GM19193 (cell line): ENCODE data around the gene GTPBP1.

Experiments
- POLR2A ChIP-seq: IDR thresholded peaks from 4 replicates; pipeline ENCODE4 v1.6.1; 2011; ENCODE audit not compliant: insufficient read depth, insufficient read length; ENCODE audit errors: extremely low read depth

The GTPBP1 gene

DNA sequence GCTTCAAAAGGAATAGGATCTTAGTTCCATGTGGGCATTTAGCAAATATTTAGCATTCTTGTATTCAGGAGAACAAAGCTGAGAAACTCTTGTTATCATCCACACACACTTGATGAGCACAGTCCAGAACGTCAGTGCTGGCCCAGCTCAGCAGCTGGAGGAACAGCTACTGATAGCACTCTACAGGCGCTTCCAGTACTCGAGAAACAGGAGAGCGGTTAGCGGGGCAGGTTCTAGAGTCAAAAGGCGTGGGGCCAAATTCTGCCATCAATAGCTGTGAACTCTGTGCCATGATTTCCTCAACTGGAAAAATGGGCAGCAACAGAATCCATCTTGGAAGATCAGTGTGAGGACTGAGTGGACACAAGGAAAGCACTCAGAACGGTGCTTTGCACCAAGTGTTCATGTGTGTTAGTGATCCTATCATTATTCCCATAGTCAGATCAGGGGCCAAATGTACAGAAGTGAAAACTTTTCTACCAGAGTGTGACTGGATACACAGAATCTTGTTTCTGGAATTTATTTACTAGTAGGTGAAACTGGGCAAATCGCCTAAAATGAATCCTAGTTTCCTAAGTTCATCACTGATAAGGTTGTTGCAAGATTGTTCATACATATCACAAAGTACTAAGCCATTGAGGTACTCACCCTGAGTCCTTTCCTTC lies 8.2 kb upstream of the GTPBP1 start:
- no peak for TF ChIP-seq POLR2A

DNA sequence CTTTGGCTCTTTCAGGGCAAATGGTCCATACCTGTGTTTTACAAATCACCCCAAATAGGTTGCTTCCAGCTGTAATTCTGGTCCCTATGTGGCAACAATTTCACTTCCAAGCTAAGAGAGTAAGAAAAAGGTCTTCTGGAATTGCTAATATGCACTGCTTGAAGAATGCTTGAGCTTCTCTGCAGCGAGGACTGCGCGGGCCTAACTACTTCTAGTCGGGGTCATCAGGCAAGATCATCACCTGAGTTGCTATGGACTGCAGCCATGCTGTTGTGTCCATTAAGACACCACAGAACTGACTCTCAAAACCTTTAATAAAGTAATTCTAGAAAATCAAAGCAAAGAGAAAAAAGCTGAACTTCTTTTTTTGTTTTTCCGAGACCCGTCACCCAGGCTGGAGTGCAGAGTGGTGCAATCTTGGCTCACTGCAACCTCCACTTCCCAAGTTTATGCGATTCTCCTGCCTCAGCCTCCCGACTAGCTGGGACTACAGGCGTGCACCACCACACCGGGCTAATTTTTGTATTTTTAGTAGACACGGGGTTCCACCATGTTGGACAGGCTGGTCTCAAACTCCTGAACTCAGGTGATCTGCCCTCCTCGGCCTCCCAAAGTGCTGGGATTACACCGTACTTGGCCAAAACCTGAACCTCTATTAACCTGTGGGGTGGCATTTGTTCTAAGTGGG lies 7.2 kb upstream of the GTPBP1 start:
- TF ChIP-seq POLR2A, result no peak

DNA sequence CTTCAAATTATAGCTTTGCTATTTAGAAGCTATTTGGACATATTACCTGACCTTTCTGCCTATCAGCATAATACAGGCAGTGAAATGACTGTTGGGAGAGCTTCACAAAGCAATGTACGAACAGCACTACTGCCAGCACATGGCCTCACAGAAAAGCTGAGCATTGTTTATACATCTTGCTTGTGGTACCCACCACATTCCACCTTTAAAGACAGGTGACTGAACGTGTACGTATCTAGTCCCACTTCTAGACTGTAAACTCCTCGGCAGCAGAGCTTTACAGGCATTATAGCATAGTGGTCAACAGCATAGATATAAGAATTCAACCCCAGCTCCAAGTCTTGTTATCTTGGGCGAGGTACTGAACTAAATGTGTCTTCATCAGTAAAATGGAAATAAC lies 6.6 kb upstream of the GTPBP1 start:
- no peak for TF ChIP-seq POLR2A

DNA sequence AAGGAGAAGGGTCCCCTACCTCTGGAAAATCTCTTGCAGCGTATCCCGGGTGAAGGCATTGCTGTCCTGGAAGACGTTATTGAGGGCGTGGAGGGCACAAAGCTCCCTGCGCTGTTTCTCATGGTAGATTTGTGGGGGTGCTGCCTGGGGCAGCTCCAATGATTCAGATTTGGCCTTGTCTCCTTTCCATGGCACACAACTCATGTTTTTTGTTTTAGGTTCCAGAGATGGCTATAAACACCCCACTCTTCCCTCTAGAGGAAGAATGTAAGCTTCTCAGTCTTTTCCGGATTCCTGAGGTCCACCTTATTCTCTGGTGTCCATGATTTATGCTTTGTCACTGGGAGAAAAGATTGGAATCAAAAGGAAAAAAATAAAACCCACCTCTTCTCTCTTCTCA lies 6.0 kb upstream of the GTPBP1 start:
- no peak for TF ChIP-seq POLR2A

DNA sequence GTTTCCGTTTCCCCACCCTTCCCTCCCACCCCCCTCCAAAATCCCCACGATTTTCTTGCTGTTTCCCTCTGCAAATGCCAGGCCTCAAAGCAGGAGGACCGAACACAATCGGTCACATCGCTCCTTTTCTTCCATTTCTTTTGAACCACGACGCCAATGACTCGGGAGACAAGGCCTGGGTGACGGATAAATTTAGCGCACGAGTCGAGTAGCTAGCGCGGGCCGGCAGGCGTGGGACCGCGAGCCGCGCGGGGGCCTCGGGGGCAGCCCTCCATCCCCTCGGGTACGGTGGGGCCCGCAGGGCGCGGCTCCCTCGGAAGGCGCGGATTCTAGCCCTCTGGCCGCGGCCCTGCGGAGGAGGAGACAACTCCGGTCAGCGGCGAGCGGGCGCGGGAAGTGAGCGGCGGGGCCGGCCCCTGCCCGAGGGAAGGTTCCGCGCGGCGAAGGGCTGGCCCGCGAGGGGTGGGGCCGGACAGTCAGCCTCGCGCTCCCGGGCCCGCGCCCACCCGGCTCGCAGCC lies 5.4 kb upstream of the GTPBP1 start:
- no peak for TF ChIP-seq POLR2A

DNA sequence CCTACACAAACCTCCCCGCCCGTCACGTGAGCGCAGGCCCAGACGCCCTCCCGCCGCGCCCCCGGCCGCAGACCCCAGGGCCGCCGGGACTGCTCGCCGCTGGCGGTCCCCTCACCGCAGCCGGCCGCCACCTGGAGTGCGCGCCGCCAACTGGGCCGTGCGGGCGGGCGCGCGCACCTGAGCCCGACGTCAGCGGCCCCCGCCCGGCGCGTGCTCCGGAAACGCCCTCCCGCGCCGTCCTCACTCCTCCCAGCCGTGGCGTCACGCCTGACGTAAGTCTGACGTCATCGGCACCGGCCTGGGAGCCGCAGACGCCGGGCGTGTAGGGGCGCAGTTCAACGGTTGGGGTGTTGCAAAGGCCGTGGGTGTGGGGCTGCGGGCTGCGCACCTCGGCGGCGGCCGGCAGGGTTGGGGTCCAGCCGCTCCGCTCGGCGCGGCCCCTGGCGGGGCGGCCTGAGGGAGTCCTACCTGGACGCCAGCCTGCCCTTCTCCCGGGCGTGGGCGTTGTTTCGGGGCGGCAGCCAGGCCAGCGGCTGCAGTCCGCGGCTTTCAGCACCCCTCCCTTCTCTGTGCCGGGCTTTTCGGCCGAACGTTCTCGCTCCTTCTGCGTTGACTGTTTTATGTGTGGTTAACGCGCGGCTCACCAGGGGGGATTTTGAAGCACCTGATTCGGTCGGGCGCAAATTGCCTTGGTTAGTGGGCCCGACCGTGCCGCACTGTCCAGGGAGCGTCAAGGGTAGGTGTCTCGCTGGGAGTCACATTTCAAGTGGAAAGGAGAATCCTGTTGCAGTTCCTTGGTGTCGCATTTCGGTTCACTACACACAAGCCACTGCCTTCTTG lies 4.7 kb upstream of the GTPBP1 start, which contains the start of gene JOSD1:
Gene JOSD1 (minus strand): TSS at position 155 of the 840 bp plus-strand sequence. CDS start 956 bp downstream, outside the sequence.
- peak; percentile 87 for TF ChIP-seq POLR2A

DNA sequence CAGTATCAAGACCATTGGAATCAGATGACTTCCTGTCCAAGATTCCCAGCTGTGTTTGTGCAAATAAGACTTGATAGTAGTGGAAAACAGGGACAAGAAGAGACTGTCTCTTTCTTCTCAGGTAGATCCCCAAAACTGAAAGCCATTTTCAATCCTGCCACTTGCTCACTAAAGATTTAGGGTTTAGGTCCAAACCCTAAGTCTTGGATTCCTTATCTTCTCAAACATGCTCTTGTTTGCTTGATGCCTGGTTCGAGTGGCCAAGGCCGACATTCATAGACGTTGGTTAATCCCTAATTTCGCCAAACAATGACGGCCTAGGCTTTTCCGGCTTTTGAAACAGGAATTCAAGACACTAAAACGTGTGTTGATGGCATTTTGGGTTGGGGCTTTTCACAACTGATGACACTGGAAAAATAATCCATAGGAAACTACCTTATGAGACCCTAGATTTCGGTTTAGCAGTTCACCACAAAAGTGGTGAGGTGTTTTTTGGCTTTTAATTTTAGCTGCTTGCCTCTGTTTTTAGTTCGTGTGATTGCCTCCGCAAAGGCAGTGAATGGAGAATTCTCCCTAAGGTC lies 1.0 kb upstream of the GTPBP1 start:
- no peak for TF ChIP-seq POLR2A

DNA sequence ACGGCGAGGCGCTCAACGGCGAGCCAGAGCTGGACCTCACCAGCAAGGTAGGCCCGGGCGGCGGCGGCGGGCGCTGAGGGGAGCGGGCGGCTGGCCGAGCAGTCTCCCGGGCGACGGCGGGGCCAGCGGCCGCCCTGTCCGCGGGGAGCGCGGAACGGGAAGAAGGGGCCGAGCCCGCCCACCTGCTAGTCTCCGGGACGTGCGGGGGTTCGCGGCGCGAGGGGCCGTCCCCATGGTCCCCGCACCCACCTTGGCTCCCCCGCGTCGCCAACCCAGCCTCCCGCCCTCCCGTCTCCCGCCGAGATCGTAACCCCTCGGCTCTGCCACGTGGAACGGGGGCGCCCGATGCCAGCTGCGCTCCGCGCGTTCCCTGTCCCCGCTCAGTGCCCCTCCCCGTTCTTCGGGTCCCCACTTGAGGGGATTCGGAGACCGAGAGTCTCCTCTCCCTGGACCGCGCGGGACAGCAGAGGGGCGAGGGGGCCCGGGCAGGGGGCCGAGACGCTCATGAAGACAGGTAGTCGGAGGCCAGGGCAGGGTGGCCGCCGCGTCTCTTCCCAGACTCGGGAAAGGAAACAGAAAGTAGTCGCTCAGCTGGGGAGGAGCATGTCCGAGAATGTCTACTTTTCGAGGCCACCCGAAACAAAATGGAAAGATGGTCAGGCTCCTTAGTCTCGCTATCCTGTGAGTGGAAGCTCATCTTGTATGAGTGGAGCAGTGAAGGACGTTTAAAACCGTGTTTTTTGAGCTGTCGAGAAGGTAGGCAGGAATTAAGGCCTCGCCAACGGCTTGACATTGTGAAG lies 557 bp downstream of the GTPBP1 start:
- no peak for TF ChIP-seq POLR2A

DNA sequence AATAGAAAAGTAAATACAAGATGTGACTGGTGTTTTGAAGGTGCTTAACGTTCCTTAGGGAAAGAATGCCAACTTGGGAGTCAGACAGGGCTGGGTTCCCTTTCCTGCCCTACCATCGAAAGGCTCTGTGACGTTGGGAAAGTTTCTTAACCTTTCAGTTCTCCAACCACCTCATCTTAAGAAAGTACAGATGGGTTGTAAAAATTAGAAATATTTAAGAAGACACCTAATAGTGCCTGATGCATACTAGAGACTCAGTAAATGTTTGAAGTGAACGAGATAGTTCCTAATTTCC lies 1.1 kb downstream of the GTPBP1 start:
- no peak for TF ChIP-seq POLR2A

DNA sequence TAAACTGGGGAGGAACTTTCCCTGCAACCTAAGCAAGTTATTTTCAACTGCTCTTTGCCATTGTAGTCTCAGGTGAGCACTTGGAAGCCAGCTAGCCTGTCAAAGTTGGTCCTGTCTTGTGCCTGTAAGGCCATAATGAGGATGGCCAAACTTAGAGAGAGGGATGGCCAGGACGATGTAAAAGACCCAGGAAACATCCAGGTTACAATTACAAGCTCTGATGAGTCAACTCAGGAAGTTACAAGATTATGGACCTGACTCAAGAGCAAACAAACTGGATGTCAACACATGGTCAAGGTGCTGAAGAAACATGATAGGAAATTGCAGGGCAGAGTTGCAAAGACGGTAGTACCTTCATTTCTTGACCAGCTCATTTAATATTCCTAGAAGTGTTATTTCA lies 1.6 kb downstream of the GTPBP1 start:
- no peak for TF ChIP-seq POLR2A

DNA sequence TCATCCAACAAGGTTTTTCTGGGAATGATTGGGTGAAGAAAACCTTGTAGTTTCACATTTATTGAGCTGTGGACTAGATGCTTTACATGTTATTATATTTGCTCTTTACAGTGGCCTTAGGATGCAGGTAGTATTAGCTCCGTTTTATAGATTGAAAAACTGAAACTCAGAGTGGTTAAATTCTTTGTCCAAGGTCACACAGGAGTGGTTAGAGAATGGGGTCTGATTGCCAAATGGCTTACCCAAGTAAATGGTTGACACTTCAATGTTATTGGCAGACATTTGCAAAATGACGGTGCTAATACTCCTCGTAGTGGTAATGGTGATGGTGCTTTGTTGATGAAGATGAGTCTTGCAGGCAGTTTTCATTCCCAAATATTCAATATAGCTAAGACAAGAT lies 2.2 kb downstream of the GTPBP1 start:
- no peak for TF ChIP-seq POLR2A

DNA sequence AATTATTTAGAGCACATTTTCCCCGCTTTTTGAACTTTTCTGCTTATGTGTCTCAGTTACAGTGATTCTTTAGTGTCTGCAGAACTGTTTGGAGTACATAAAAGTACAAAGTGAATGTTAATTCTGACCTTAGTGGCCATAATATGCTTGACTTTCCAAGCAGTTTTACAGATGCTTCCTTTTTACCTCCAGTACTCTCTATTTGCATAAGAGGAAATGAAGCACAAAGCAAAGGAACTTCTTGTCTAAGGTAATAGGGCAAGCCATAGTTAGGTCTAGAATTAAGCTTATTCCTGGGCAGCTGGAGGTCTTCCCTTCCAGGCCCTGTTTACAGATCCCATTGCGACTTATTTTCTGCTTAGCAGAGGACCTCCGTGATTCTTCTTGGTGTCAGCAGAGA lies 3.6 kb downstream of the GTPBP1 start:
- TF ChIP-seq POLR2A, result no peak

DNA sequence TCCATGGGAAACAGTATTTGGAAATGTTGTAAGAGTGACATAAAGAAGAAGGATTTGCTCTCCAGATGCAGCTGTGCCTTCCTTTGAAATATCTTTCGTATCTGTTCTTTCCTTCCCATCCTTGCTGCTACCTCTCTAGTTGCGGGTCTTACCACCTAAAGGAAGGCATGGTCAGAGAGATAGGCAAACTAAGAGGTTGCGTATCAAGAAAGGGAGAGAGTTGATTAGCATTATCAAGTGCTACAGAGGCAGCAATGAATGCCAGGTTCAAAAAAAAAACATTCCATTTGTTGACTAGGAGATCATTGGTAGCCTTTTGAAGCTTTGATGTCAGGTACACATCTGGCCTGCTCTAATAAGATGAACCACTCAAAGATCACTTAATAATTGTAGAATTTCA lies 4.6 kb downstream of the GTPBP1 start:
- no peak for TF ChIP-seq POLR2A

DNA sequence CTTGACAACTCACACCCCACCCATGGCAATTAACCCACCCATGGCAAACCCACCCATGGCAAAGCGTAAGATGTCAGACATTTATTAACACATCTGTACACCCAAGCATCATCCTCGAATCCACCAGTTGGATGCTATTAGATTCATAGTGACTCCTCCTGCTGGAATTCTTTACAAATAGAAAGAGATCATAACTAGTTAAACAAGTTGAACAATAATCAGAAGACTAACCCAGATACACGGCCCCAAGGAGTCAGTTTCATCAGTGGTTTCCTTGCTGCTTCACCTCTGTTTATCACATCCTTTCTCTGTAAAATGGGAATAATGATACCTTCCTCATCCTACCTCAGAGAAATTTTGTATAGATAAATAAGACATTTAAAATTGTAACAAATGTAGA lies 5.1 kb downstream of the GTPBP1 start:
- TF ChIP-seq POLR2A, result no peak
